ENCODE measurements around the gene ATP6V1B1.

Gene ATP6V1B1

DNA sequence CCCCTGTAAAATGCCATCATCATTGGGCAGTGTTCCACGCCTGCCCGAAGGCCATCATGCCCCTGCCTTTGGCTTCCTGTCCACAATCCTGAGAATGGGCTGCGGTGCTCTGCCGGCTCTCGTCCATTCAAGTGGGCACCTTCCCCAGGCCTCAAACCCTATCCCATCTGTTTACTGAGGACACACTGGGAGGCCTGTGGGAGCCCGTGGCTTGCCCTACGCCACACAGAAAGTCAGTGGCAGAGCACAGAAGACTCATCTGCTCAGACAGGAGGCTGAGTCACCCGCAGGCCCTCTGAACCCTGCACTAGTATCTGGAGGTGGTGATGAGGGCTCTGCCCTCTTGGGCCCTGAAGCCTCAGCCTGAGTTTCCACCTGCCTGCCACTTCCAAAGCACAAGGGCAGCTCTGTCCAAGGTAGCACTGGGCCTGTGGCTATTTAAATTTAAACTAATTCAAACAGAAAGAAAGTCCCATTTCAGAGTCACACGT lies 23.6 kb downstream of the ATP6V1B1 start:
- no peak overlapping the region for H3K4me3 ChIP-seq (ENCODE audit: low read depth, low read length)
- TF ChIP-seq, protein P1, sequence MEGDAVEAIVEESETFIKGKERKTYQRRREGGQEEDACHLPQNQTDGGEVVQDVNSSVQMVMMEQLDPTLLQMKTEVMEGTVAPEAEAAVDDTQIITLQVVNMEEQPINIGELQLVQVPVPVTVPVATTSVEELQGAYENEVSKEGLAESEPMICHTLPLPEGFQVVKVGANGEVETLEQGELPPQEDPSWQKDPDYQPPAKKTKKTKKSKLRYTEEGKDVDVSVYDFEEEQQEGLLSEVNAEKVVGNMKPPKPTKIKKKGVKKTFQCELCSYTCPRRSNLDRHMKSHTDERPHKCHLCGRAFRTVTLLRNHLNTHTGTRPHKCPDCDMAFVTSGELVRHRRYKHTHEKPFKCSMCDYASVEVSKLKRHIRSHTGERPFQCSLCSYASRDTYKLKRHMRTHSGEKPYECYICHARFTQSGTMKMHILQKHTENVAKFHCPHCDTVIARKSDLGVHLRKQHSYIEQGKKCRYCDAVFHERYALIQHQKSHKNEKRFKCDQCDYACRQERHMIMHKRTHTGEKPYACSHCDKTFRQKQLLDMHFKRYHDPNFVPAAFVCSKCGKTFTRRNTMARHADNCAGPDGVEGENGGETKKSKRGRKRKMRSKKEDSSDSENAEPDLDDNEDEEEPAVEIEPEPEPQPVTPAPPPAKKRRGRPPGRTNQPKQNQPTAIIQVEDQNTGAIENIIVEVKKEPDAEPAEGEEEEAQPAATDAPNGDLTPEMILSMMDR (IDR thresholded peaks at IDR 0.05; ENCODE audit: borderline replicate concordance, insufficient read depth, low read depth, low read length) = no peak

DNA sequence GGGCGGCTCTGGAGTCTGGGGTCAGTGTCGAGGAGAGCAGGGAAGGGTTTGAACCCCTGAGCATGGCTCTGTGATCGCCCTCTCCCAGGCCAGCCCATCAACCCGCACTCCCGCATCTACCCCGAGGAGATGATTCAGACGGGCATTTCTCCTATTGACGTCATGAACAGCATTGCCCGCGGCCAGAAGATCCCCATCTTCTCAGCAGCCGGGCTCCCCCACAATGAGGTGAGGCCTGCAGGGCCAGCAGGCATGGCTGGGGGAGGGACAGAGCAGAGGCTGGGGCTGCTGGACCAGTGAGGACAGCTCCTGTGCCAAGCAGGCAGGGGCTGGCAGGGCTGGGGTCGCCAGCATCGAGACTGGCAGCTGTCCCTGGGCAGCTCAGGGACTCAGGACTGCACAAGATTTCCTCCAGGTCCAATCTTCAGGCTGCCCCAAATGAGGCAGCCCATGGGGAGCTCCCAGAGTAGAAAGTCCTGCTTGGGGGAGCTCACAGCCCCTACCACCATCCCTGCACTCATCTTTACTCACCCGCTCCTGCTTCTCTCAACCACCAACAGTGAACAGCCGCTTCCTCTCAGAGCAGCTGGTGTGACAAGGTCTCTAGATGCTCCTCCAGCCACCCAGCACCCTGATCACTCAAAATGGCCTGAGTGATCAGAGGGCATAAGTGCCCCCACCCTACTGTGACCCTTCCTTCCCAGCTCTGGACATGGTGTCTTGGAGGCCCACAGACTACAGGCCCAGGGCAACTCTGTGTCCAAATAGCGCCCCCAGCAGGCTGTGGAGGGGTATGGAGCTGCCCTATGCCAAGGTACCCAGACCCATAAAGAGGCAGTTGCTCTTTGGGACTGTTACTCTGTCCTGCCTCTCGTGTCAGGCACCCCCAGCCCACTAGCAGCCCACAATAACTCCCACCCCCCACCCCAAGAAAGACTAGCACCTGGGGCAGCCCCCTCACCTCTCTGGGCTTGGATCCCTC lies 24.4 kb downstream of the ATP6V1B1 start:
- no peak overlapping the region for H3K4me3 ChIP-seq (ENCODE audit: low read depth, low read length)
- TF ChIP-seq, protein P1 (IDR thresholded peaks at IDR 0.05; ENCODE audit: borderline replicate concordance, insufficient read depth, low read depth, low read length) = peak; percentile 44; the same call in 1 of the 2 replicates

DNA sequence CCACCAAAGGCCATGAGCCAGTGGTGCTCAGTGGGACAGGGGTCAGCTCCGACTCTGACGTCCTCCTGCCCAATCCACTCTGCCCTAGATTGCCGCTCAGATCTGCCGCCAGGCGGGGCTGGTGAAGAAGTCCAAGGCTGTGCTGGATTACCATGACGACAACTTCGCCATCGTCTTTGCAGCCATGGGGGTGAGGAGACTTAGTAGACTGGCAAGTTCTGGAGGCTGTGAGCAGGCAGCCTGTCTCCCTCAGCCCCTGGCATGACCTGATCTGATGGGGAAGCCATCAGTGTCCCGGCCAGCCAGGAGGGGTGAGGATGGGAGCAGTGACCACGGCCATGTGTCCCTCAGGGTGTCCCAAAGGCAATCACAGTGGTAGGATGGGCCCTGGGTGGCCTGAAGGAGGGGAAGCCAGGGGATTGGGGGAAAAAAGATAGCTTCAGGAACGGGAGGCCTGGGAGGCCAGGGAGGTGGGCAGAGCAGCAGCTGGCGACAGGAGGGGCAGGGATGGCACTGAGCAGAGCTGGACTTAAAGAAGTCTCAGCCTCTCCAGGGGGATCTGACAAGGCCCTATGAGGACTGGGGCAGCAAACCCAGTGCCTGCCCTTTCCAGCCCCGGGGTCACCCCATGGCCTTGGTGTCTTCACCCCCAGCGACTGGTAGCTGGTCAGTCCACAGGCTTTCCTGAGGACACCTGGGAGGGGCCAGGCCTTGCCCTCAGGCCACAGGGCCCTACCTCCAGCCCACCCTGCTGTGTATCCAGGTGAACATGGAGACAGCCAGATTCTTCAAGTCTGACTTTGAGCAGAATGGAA lies 25.3 kb downstream of the ATP6V1B1 start:
- TF ChIP-seq, protein P1 (IDR thresholded peaks at IDR 0.05; ENCODE audit: borderline replicate concordance, insufficient read depth, low read depth, low read length) = no peak
- H3K4me3 ChIP-seq (ENCODE audit: low read depth, low read length) = no peak overlapping the region

DNA sequence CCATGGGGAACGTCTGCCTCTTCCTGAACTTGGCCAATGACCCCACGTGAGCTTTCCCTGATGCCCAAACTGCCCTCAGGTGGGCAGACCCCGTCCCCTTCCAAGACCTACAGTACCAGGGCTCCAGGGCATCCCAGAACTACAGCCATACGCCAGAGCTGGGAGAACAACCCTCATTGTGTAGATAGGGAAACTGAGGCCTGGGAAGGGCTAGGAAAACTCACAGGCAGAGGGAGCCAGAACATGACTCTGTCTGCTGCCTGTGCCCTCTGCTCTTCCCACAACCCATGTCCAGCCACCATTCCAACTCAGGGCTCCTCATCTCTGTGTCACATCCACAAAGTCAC lies 25.9 kb downstream of the ATP6V1B1 start:
- TF ChIP-seq, protein P1 (IDR thresholded peaks at IDR 0.05; ENCODE audit: borderline replicate concordance, insufficient read depth, low read depth, low read length) = no peak
- no peak overlapping the region for H3K4me3 ChIP-seq (ENCODE audit: low read depth, low read length)

DNA sequence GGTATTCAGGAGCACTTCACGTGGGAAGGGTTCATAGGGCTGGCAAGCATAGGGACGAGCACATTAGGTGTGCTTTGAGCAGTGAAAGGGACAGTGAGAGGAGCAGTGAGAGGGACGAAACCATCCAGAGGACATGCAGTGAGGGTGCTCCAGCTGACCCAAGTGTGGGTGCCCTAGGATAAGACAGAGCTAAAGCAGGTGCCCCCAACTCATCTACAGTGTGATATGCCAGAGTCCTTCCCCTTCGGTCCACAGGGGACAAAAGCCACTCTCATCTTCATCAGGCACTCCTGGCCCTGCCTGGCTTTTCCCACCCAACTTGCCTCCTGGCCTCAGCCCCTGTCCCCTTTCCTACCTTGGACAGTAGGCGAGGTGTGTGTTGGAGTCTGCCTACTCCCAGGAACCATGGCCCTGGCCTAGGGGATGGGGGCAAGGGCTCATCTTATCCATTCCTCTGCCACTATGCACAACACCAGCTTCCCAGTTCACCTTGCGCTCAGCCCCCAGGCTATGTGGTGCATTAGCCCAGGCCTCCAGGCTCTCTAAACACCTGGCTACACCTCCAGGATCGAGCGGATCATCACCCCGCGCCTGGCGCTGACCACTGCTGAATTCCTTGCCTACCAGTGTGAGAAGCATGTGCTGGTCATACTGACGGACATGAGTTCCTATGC lies 26.6 kb downstream of the ATP6V1B1 start:
- TF ChIP-seq, protein P1 (IDR thresholded peaks at IDR 0.05; ENCODE audit: borderline replicate concordance, insufficient read depth, low read depth, low read length) = no peak
- no peak overlapping the region for H3K4me3 ChIP-seq (ENCODE audit: low read depth, low read length)

DNA sequence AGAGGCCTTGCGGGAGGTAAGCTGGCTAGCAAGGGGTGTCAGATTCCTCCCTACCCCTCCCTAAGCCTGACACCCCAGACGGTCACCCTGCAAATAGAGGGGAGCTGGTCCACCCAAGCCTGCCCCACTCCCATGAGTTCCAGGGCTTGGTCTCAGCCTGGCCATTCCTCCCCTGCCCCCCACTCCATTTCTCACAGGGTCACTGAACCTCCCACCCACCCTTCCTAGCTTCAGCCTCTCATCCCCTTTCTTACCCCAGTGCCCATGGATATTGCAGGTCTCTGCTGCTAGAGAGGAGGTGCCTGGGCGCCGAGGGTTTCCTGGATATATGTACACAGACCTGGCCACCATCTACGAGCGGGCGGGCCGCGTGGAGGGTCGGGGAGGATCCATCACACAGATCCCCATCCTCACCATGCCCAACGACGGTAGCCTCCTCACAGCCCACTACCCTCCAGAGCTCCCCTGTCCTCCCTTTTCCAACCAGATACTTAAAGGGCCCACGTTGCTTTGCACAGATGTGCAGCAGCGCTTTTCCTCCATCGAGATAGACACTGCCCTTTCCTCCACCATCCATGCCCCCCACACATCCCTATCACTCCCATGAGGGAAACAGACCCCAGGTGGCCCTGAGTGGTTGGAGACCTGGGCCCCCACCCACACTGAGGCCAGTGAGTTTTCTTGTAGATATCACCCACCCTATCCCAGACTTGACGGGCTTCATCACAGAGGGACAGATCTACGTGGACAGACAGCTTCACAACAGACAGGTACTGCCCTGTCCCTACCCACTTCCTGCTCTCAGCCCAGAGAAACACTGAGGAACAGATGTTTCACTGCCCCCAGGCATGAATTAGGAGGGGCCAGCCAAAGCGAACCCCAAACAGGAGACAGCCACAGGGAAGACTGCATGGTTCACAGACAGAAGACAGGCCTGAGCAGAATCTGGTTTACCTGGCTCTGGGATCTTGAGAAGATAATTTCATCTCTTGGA lies 27.5 kb downstream of the ATP6V1B1 start:
- no peak overlapping the region for H3K4me3 ChIP-seq (ENCODE audit: low read depth, low read length)
- TF ChIP-seq, protein P1 (IDR thresholded peaks at IDR 0.05; ENCODE audit: borderline replicate concordance, insufficient read depth, low read depth, low read length) = no peak

Data from GM12875 (cell line).